ENCODE data around the gene EPX. TPM values are rescaled to one million over a fixed set of nuclear protein-coding genes. Genes with fewer than 3 reads are reported as not detected.

The EPX gene
- total and polyA plus RNA-seq, 2 experiments from 2014 or later: not detected

DNA sequence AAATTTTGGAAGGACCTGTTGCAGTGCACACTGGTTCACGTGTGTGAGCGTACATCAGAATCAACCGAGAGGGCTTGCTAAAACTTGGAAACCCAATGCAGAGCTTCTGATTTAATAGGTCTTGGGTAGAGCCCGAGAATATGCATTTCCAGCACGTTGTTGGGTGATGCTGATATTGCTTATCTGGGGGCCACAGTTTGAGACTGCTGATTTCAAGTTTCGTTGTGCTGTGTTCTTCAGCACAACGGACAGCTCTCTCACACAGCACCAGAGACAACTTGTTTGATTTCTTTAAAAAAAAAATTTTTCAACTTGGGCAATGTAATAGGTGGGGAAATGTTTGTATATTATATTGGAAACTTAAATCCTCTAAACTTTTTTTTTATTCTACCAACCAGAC, 16.3 kb upstream of the EPX start:
- DNase-seq (ENCODE audit: low read depth in 1 of 2, low spot score in 1 of 2): peak; percentile 37 to 39
- Histone ChIP-seq H3K27me3 (no peaks in the 10 kb centered on the region), H3K9me3 (ENCODE audit: low read depth) (no peaks in the 10 kb centered on the region)

DNA sequence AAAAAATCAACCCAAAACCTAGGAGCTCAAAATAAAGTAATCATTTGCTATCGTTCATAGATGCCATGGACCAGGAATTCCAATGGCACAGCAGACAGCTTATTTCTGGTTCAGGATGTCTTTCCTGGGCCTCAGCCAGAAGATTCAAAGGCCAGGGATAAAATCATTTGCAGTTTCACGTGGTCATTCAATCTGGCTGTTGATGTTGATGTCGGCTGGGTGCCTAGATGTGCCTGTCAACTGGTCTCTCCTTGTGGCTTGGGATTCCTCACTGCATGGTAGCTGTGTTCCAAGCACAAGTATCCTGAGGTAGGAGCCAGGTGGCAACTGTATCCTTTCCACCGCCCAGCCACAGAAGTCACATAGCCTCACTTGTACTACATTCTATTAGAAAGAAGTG, 10.7 kb upstream of the EPX start:
- no peak overlapping the region for H3K27ac ChIP-seq
- DNase-seq (ENCODE audit: low read depth in 1 of 2, low spot score in 1 of 2): no peak
- H3K36me3 ChIP-seq: no peaks in the 10 kb centered on the region
- TF ChIP-seq, protein P1, sequence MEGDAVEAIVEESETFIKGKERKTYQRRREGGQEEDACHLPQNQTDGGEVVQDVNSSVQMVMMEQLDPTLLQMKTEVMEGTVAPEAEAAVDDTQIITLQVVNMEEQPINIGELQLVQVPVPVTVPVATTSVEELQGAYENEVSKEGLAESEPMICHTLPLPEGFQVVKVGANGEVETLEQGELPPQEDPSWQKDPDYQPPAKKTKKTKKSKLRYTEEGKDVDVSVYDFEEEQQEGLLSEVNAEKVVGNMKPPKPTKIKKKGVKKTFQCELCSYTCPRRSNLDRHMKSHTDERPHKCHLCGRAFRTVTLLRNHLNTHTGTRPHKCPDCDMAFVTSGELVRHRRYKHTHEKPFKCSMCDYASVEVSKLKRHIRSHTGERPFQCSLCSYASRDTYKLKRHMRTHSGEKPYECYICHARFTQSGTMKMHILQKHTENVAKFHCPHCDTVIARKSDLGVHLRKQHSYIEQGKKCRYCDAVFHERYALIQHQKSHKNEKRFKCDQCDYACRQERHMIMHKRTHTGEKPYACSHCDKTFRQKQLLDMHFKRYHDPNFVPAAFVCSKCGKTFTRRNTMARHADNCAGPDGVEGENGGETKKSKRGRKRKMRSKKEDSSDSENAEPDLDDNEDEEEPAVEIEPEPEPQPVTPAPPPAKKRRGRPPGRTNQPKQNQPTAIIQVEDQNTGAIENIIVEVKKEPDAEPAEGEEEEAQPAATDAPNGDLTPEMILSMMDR (IDR thresholded peaks at IDR 0.05; ENCODE audit: low read depth, low read length): no peak
- no peaks in the 10 kb centered on the region for H3K27me3 ChIP-seq
- no peaks in the 10 kb centered on the region for H3K4me1 ChIP-seq (ENCODE audit: low read depth)
- no peaks in the 10 kb centered on the region for H3K9me3 ChIP-seq (ENCODE audit: low read depth)
- no peak overlapping the region for H3K4me3 ChIP-seq

More for the DNA sequence above, 16.3 kb upstream of the EPX start:
- Histone ChIP-seq H3K27ac (no peak overlapping the region), H3K4me1 (ENCODE audit: low read depth) (no peaks in the 10 kb centered on the region), H3K4me3 (no peak overlapping the region), H3K36me3 (no peaks in the 10 kb centered on the region)
- TF ChIP-seq, protein P1 (IDR thresholded peaks at IDR 0.05; ENCODE audit: low read depth, low read length): no peak

DNA sequence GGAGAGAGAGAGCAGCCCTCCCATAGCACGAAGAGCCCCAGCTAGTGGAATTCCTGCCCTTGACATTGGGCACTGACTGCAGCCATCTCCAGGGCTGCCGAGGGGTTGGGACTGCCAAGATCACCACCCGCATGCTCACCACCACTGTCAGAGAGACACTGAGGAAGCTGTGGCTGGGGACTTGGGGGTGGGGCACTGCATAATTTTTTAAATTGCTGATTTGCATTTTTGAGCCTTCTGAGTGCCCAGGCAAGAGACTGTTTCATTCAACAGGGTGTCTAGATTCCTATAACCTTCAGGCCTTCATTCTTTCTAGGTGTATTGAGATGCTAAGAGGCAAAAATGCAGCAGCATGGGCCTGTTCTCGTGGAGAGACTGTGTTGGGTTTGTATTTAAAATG, 9.0 kb upstream of the EPX start:
- Histone ChIP-seq H3K27me3 (no peaks in the 10 kb centered on the region), H3K4me1 (ENCODE audit: low read depth) (no peaks in the 10 kb centered on the region), H3K36me3 (no peaks in the 10 kb centered on the region), H3K9me3 (ENCODE audit: low read depth) (no peaks in the 10 kb centered on the region), H3K27ac (no peak overlapping the region), H3K4me3 (no peak overlapping the region)
- TF ChIP-seq, protein P1 (IDR thresholded peaks at IDR 0.05; ENCODE audit: low read depth, low read length): no peak
- DNase-seq (ENCODE audit: low read depth in 1 of 2, low spot score in 1 of 2): no peak

DNA sequence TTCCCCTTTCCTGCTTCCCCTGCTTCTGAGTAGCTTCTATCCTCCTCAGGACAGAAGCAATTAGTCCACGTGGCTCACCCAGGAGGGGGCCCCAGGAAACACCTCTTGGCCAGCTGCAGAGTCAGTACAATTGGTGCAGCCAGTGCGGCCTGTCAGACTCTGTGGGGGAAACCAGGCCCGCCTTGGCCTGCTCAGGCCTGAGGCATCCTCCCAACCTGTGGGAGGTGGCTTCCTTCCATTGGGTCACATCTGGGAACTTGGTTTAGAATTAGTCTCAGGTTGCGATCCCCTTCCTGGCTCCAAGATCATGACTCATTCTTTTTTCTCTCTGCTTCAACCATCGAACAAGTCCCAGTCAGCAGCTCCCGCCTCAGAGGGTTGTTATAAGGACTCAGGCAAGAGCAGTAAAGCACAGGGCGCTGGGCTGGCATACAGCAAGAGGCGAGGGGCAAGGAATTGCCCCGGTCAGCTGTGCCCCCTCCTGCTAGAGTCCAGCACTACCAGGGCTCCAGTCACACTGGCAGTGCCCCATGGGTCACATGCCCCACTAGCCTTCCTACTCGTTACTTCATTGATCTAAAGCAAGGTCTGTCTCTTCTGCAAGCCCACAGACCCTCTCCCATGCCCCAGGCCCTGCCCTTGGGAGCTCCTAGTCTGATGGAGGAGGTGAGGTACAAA, 8.1 kb upstream of the EPX start:
- TF ChIP-seq, protein P1 (IDR thresholded peaks at IDR 0.05; ENCODE audit: low read depth, low read length): no peak
- DNase-seq (ENCODE audit: low read depth in 1 of 2, low spot score in 1 of 2): peak in 1 of 2 donors; percentile 50

DNA sequence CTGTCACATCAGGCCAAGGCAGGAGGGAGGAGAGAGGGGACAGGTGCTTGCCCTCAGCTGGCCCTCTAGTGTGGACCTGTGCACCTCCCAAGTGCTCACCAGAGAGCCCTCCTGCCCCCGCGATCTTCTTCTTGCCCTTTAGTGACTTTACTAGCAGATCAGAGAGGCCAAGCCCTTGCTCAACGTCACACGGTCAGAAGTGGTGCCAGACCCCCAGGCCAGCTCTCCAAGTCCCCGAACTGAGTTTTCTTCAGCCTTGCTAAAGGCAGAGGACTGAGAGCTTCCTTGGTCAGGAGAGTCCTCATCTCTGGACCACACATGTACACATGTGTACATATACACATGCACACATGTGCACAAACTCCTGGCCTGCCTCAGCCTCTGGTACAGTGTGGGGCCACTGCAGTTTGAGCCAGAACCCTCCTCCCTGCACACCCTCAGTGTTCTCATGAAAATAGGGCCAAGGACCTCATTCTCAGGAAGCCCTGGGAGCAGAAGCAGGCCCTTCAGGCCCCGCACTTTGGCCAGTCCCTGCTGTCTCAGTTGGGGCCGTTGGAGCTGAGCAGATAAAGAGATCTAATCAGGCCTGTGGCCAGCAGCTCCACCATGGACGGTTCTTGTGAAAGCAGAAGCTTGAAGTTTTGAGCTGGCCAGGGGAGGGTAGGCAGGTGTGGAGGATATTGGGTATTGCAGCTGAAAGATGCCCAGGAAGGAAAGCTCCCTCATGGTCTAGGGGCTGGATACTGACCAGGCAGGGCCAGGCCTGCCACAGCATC, 7.4 kb upstream of the EPX start:
- TF ChIP-seq, protein P1 (IDR thresholded peaks at IDR 0.05; ENCODE audit: low read depth, low read length): no peak
- H3K27me3 ChIP-seq: no peaks in the 10 kb centered on the region

More for the DNA sequence above, 8.1 kb upstream of the EPX start:
- H3K9me3 ChIP-seq (ENCODE audit: low read depth): no peaks in the 10 kb centered on the region
- H3K36me3 ChIP-seq: no peaks in the 10 kb centered on the region
- no peaks in the 10 kb centered on the region for H3K27me3 ChIP-seq
- no peak overlapping the region for H3K27ac ChIP-seq
- H3K4me1 ChIP-seq (ENCODE audit: low read depth): no peaks in the 10 kb centered on the region
- no peak overlapping the region for H3K4me3 ChIP-seq

More for the DNA sequence above, 7.4 kb upstream of the EPX start:
- Histone ChIP-seq H3K4me3 (no peak overlapping the region), H3K27ac (no peak overlapping the region), H3K9me3 (ENCODE audit: low read depth) (no peaks in the 10 kb centered on the region), H3K36me3 (no peaks in the 10 kb centered on the region), H3K4me1 (ENCODE audit: low read depth) (no peaks in the 10 kb centered on the region)
- DNase-seq (ENCODE audit: low read depth in 1 of 2, low spot score in 1 of 2): no peak

All from cardiac muscle cell (in vitro differentiated cells and primary cell).